GM12872 (cell line): ENCODE data around the gene CFAP58.

Experiments used
- CTCF ChIP-seq: IDR thresholded peaks from 3 replicates; pipeline ENCODE4 v1.5.1; 2011; ENCODE audit warnings: low read depth, mild to moderate bottlenecking, low read length, moderate library complexity; ENCODE audit not compliant: insufficient read depth

CFAP58 gene

GRCh38 chr10:104340111-104340526 lies 13.5 kb upstream of the CFAP58 start:
- no peak for TF ChIP-seq CTCF

GRCh38 chr10:104340641-104341040 lies 13.0 kb upstream of the CFAP58 start:
- no peak for TF ChIP-seq CTCF

- no peak for TF ChIP-seq CTCF
Observed at GRCh38 chr10:104342941-104343411, 10.7 kb upstream of the CFAP58 start.

GRCh38 chr10:104344219-104344618 lies 9.4 kb upstream of the CFAP58 start:
- TF ChIP-seq CTCF: no peak

GRCh38 chr10:104345515-104345914 lies 8.1 kb upstream of the CFAP58 start:
- TF ChIP-seq CTCF: no peak

- TF ChIP-seq CTCF: no peak
Observed at GRCh38 chr10:104345941-104346340, 7.7 kb upstream of the CFAP58 start.

- TF ChIP-seq CTCF: no peak
Observed at GRCh38 chr10:104347295-104348045, 6.2 kb upstream of the CFAP58 start.
